A549 (cell line): ENCODE results near the gene ASAP2. TPM values are rescaled to one million over a fixed set of nuclear protein-coding genes. Genes with fewer than 3 reads are reported as not detected.

Experiments
- ATAC-seq, 2 experiments: fragments of 200-7000 bp in 1 of 2; fragments of >200 bp in 1 of 2; cut with Nextera tagmentation in 1 of 2; cut with Tn5 transposase in 1 of 2; 3 replicates each; pipeline versions ENCODE4 v1.8.0 to v1.9.1; 2018 to 2020; ENCODE audit warnings: mild to moderate bottlenecking in 1 of 2, moderate library complexity in 1 of 2
- CTCF ChIA-PET: fragments of 300-600 bp; sonication (Branson Sonifier 250); formaldehyde crosslinking; extraction: SDS; loops from one replicate; lab custom pipeline; 2021; ENCODE audit warnings: antibody characterized with exemption, inconsistent platforms; lab: Yijun Ruan, JAX
- POLR2A ChIA-PET: fragments of 350-600 bp; formaldehyde crosslinking; extraction: SDS; loops from one replicate; lab custom pipeline; 2021; ENCODE audit warnings: antibody characterized with exemption, inconsistent platforms; lab: Yijun Ruan, JAX
- DNase-seq, 2 experiments: peaks; one replicate each; pipeline versions ENCODE4 v3.0.0 to v3.0.0-alpha.2; 2011 to 2016; ENCODE audit warnings: low read depth in 1 of 2, low spot score in 1 of 2
- FAIRE-seq: peaks from 2 replicates; lab custom pipeline; 2011; peaks lifted over from hg19 to GRCh38; lab: Jason Lieb, UNC
- H3K27ac ChIP-seq, 2 experiments: fragments of >200 bp; sonication (Bioruptor Twin); formaldehyde crosslinking; 3 replicates each; pipeline ENCODE4 v1.5.1; 2016 to 2017
- H3K4me1 ChIP-seq: fragments of >200 bp; sonication (Bioruptor Twin); formaldehyde crosslinking; 3 replicates; pipeline ENCODE4 v1.6.1; 2016
- H3K4me2 ChIP-seq: fragments of >200 bp; sonication (Bioruptor Twin); formaldehyde crosslinking; 3 replicates; pipeline ENCODE4 v1.6.1; 2016
- H3K4me3 ChIP-seq: fragments of >200 bp; sonication (Bioruptor Twin); formaldehyde crosslinking; 3 replicates; pipeline ENCODE4 v1.5.1; 2016
- H3K9me3 ChIP-seq: fragments of >200 bp; sonication (Bioruptor Twin); formaldehyde crosslinking; 3 replicates; pipeline ENCODE4 v1.6.1; 2016
- BHLHE40 ChIP-seq: IDR thresholded peaks from 2 replicates; pipeline ENCODE4 v1.6.1; 2012; ENCODE audit warnings: low read depth, low read length, inconsistent platforms
- CBX2 ChIP-seq: fragments of 200-600 bp; sonication (generic); IDR thresholded peaks from 2 replicates; pipeline ENCODE4 v1.6.1; 2016; ENCODE audit warnings: low read depth, mild to moderate bottlenecking, borderline replicate concordance
- CBX8 ChIP-seq: fragments of 200-600 bp; sonication (generic); IDR thresholded peaks from 2 replicates; pipeline ENCODE4 v1.6.1; 2016
- CEBPB ChIP-seq, 2 experiments: fragments of >200 bp in 1 of 2; sonication (Bioruptor Twin) in 1 of 2; formaldehyde crosslinking in 1 of 2; IDR thresholded peaks; 2 replicates each; pipeline ENCODE4 v1.6.1; 2012 to 2016
- CHD2 ChIP-seq: fragments of 150-350 bp; IDR thresholded peaks from 2 replicates; pipeline ENCODE4 v1.6.1; 2014; ENCODE audit warnings: low read length; ENCODE audit not compliant: partially characterized antibody
- EHMT2 ChIP-seq: fragments of 200-600 bp; sonication (generic); IDR thresholded peaks from 2 replicates; pipeline ENCODE4 v1.6.1; 2016; ENCODE audit warnings: antibody characterized with exemption, low read depth, mild to moderate bottlenecking, moderate library complexity
- EP300 ChIP-seq, 2 experiments: fragments of >200 bp; sonication (Bioruptor Twin); formaldehyde crosslinking; IDR thresholded peaks; 2 replicates in 1 of 2; 3 replicates in 1 of 2; pipeline ENCODE4 v1.6.1; 2016 to 2017
- HOXA7 ChIP-seq: fragments of 250-450 bp; sonication (Bioruptor Pico); IDR thresholded peaks from 2 replicates; pipeline ENCODE4 v1.5.0; 2020; ENCODE audit warnings: mild to moderate bottlenecking, moderate library complexity
- HOXB13 ChIP-seq: fragments of 250-450 bp; sonication (Bioruptor Pico); IDR thresholded peaks from 2 replicates; pipeline ENCODE4 v1.5.0; 2020; ENCODE audit warnings: low read depth, mild to moderate bottlenecking, moderate library complexity
- MAZ ChIP-seq: fragments of 150-350 bp; IDR thresholded peaks from 2 replicates; pipeline ENCODE4 v1.6.1; 2014; ENCODE audit warnings: antibody characterized with exemption, low read depth, low read length, borderline replicate concordance
- NPAS2 ChIP-seq: fragments of 250-450 bp; sonication (Bioruptor Pico); IDR thresholded peaks from 2 replicates; pipeline ENCODE4 v1.8.0; 2022; ENCODE audit warnings: mild to moderate bottlenecking, moderate library complexity, borderline replicate concordance
- PHF8 ChIP-seq: fragments of 200-600 bp; sonication (generic); IDR thresholded peaks from 2 replicates; pipeline ENCODE4 v1.6.1; 2016; ENCODE audit warnings: low read depth, mild to moderate bottlenecking, antibody characterized with exemption, moderate library complexity, borderline replicate concordance
- RAD21 ChIP-seq, 2 experiments: fragments of >200 bp in 1 of 2; sonication (Bioruptor Twin) in 1 of 2; formaldehyde crosslinking in 1 of 2; IDR thresholded peaks in 1 of 2; conservative IDR thresholded peaks in 1 of 2; 2 replicates in 1 of 2; 3 replicates in 1 of 2; pipeline ENCODE4 v1.6.1; 2012 to 2018; ENCODE audit warnings: inconsistent platforms in 1 of 2
- RNF2 ChIP-seq: fragments of 200-600 bp; sonication (generic); IDR thresholded peaks from 2 replicates; pipeline ENCODE4 v1.6.1; 2016; ENCODE audit warnings: low read depth, mild to moderate bottlenecking, antibody characterized with exemption, moderate library complexity, borderline replicate concordance
- TFCP2L1 ChIP-seq: fragments of 250-450 bp; sonication (Bioruptor Pico); IDR thresholded peaks from 2 replicates; pipeline ENCODE4 v1.5.0; 2021; ENCODE audit warnings: mild to moderate bottlenecking
- TP53 ChIP-seq: fragments of 250-450 bp; sonication (Bioruptor Pico); IDR thresholded peaks from 2 replicates; pipeline ENCODE4 v1.5.0; 2021; ENCODE audit warnings: mild to moderate bottlenecking, moderate library complexity
- ZC3H11A ChIP-seq: fragments of 450-650 bp; IDR thresholded peaks from 2 replicates; pipeline ENCODE4 v1.6.1; 2014; ENCODE audit warnings: antibody characterized with exemption, mild to moderate bottlenecking
- ZFP36 ChIP-seq: fragments of 450-650 bp; IDR thresholded peaks from 2 replicates; pipeline ENCODE4 v1.6.1; 2014; ENCODE audit warnings: borderline replicate concordance; ENCODE audit not compliant: partially characterized antibody
- ZNF302 ChIP-seq: fragments of 250-450 bp; sonication (Bioruptor Pico); IDR thresholded peaks from 2 replicates; pipeline ENCODE4 v1.9.0; 2021; ENCODE audit warnings: inconsistent platforms, mild to moderate bottlenecking, moderate library complexity
- WGBS: methylation state at CpG from one replicate; pipeline ENCODE4 v1.1.6; 2017; ENCODE audit errors: missing lambda C conversion rate; 5-methylcytosine and 5-hydroxymethylcytosine counted together
- polyA plus RNA-seq, 4 experiments: library from polyadenylated mRNA; depleted of rRNA in 3 of 4; stranded (reverse); fragments of >200 nt; fragmentation: RNase III in 1 of 4; extraction: RNeasy Plus Mini Kit Qiagen cat#74134 plus additional on column Dnase treatment in 1 of 4; gene quantifications; 2 replicates in 3 of 4; 3 replicates in 1 of 4; pipeline ENCODE4 v1.2.3, GENCODE V29; 2011 to 2017
- TF ChIP-seq, protein P1 (sequence below): IDR thresholded peaks from 2 replicates; pipeline ENCODE4 v1.6.1; 2012
- TF ChIP-seq, protein P2 (sequence below): fragments of >200 bp; sonication (Bioruptor Twin); formaldehyde crosslinking; IDR thresholded peaks from 3 replicates; pipeline ENCODE4 v1.5.1; 2016

ASAP2 gene
- polyA plus RNA-seq, 2 of the 4 experiments (the other 2 are of a cell fraction): 17.8 to 27.9 TPM

DNA sequence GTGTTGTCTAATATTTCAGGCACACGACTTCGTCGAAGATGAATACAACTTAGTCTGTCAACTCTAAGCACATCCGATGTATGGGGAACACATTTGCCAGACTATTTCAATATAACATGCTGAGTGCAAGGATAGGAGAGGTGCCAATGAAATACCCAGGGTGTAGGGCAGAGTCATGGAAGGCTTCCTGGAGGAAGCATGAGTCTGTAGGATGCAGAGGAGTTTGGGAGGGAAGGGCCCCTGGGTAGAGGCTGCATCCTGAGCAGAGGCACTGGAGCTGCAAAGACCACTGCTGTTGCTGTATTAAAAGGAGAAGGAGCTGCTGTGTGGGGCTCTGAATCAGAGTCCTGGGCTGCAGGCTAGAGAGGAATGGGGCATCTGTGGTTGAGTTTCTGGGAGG is 89.9 kb downstream of the ASAP2 start:
- no peak overlapping the region for H3K4me2 ChIP-seq
- over 99% methylated on average over 4 of the region's 4 CpGs for WGBS

DNA sequence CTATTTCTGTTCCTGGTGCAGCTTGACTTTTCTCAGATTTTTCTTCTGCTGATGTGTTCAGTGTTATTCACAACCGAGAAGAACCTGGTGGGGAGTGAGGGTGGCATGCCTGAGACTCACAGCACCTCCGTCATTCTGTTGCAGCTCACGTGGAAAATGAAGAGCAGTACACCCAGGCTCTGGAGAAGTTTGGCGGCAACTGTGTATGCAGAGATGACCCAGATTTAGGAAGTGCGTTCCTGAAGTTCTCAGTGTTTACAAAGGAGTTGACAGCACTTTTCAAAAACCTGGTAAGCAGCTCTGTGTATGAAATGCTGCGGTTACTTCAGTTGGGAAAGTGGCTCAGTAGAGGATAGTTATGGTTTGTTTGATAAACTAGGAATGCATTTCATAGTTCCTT is 90.5 kb downstream of the ASAP2 start:
- WGBS: 94% methylated on average over 6 of the region's 6 CpGs
- no peak for ATAC-seq
- TF ChIP-seq RAD21 (conservative IDR thresholded peaks at IDR 0.05 in 1 of 2, IDR thresholded peaks at IDR 0.05 in 1 of 2) (no peak), EHMT2 (no peak), HOXB13 (CRISPR knock-in tag) (no peak), TP53 (CRISPR knock-in tag) (no peak), ZC3H11A (no peak), CEBPB (IDR thresholded peaks at IDR 0.05) (no peak), CHD2 (no peak), CBX8 (no peak), MAZ (no peak), ZNF302 (CRISPR knock-in tag) (no peak), RNF2 (no peak), EP300 (IDR thresholded peaks at IDR 0.05) (no peak), HOXA7 (no peak), NPAS2 (CRISPR knock-in tag) (no peak), TFCP2L1 (CRISPR knock-in tag) (no peak), CBX2 (no peak), BHLHE40 (no peak), PHF8 (no peak)
- TF ChIP-seq, protein P1, sequence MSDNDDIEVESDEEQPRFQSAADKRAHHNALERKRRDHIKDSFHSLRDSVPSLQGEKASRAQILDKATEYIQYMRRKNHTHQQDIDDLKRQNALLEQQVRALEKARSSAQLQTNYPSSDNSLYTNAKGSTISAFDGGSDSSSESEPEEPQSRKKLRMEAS: no peak
- TF ChIP-seq, protein P2, sequence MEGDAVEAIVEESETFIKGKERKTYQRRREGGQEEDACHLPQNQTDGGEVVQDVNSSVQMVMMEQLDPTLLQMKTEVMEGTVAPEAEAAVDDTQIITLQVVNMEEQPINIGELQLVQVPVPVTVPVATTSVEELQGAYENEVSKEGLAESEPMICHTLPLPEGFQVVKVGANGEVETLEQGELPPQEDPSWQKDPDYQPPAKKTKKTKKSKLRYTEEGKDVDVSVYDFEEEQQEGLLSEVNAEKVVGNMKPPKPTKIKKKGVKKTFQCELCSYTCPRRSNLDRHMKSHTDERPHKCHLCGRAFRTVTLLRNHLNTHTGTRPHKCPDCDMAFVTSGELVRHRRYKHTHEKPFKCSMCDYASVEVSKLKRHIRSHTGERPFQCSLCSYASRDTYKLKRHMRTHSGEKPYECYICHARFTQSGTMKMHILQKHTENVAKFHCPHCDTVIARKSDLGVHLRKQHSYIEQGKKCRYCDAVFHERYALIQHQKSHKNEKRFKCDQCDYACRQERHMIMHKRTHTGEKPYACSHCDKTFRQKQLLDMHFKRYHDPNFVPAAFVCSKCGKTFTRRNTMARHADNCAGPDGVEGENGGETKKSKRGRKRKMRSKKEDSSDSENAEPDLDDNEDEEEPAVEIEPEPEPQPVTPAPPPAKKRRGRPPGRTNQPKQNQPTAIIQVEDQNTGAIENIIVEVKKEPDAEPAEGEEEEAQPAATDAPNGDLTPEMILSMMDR: no peak
- no peak for FAIRE-seq
- DNase-seq: no peak
- H3K4me2 ChIP-seq: no peak overlapping the region
- no peaks in the 10 kb centered on the region for H3K9me3 ChIP-seq
- no peak overlapping the region for H3K4me3 ChIP-seq
- POLR2A ChIA-PET: no interaction called here
- CTCF ChIA-PET: interaction anchor here (1.1 to 2.6 kb wide), 6 partner anchors 10 to 92 kb away, joined by 3 to 14 read pairs (median 8); no protein-coding TSS in a partner anchor
- H3K27ac ChIP-seq: no peak overlapping the region
- no peaks in the 10 kb centered on the region for H3K4me1 ChIP-seq

More for the DNA sequence above, 89.9 kb downstream of the ASAP2 start:
- Histone ChIP-seq H3K4me1 (no peaks in the 10 kb centered on the region), H3K4me3 (no peak overlapping the region), H3K9me3 (no peaks in the 10 kb centered on the region), H3K27ac (no peak overlapping the region)
- ATAC-seq: no peak
- DNase-seq: no peak
- no peak for FAIRE-seq
- ChIA-PET CTCF (interaction anchor here (0.5 to 2.6 kb wide), 6 partner anchors 9 to 91 kb away, joined by 3 to 14 read pairs (median 8); no protein-coding TSS in a partner anchor), POLR2A (no interaction called here)
- peak; percentile 16 for TF ChIP-seq ZFP36
- TF ChIP-seq, protein P2: no peak
